HG03108 (cell line): ENCODE results near the gene AIG1.

ENCODE experiments used
- ATAC-seq: cut with Tn5 transposase; IDR thresholded peaks from one replicate; pipeline ENCODE4 v1.9.1; 2021; ENCODE audit warnings: moderate library complexity; ENCODE audit not compliant: unreplicated experiment

Gene AIG1

DNA sequence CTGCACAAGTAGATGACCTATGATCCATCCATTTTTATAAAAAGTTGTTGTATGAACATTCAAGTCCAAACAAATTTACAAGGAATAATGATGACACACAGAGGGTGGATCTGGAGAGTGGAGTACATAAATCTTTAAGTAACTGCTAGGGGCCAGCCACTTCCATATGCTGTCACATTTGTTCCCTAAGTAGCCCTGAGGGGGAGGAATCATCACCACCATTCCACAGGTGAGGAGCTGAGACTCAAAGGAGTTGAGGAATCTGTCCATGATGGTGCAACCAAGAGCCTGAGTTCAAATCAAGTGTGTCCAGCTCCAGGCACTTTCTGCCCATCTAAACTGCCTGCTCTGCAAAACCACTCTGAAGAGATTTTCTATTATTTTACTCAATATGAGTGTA is 132.1 kb downstream of the AIG1 start:
- no peak for ATAC-seq

- ATAC-seq: no peak
These were observed 132.9 kb downstream of the AIG1 start for GRCh38 chr6:143193571-143194094.

- ATAC-seq: no peak
These were observed 133.5 kb downstream of the AIG1 start for GRCh38 chr6:143194095-143194589.

GRCh38 chr6:143195349-143195845 is 134.7 kb downstream of the AIG1 start:
- no peak for ATAC-seq

DNA sequence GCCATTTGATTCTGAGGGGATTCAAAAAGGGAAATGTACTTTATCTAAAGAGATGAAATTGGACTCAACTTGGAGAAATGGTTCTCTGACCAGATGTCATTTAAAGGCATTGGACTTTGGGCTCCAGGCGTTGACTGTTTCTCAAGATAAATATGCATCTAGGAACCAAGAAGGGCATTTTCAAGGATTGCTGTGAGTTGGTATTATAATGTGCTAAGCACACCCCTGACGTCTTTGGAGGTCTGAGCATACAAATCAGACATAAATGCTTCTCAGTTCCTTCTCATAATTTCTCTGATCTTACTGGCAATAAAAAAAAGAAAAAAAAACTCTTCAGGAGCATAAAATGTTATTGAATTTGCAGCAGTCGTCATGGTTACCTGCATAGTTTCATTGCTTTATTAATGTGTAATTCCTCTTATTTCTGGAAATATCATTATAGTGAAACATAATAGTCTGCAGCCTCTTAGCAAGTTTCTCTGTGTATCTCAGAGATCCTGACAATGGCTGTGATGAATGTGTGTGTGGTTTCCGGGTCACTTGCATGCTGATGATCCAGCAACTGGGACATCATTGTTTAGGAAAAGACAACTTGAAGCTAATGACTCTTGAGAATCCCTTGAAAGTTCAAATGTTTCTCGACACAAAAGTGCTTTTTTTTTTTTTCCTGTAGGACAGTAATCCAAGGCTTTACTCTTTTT is 136.0 kb downstream of the AIG1 start:
- no peak for ATAC-seq

GRCh38 chr6:143197377-143197776 is 136.7 kb downstream of the AIG1 start:
- ATAC-seq: no peak

DNA sequence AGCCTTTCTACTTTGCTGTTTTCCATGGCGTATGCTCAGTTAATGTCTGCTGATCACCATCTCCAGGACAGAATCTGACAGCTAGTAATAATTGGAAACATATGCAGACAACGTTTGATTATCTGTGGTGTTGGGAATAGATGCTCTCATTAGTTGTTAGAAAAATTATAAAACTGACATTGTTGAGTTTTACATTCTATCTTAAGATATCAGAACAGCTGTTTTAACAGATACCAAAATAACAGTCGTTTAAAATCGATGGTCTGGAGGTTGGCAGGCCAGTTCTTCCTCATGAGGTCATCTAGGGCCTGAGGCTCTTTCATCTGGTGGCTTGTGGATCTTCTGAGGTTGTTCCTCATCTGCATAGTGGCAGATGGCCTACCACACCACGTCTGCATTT is 137.6 kb downstream of the AIG1 start:
- ATAC-seq: no peak

GRCh38 chr6:143199291-143199690 is 138.6 kb downstream of the AIG1 start:
- ATAC-seq: no peak

DNA sequence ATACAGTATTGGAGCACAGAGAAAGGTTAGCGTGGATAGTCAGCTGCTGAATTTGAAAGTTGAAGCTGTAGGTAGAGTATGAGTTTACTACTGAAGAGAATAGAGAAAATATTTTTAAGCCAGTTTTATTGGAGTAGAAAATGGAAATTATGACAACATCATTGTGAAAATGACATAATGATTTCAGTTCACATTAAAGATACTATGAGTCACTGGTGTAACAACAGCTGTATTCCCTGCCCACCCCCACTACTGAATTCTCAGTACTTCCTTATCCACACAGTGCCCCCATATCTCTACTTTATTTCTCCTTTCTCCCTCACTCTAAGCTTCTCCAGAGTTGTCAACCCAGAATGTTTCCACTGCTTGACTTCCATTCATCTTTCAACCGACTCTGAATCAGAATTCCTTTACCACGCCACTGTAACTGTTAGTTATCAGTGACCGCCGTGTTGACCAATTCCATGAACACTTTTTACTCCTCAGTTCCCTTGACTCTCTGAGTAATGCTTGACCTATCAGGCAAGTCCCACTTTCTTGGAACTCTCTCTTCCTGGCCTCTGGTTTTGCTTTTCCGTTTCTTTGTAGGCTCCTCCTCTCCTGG is 139.6 kb downstream of the AIG1 start:
- no peak for ATAC-seq

DNA sequence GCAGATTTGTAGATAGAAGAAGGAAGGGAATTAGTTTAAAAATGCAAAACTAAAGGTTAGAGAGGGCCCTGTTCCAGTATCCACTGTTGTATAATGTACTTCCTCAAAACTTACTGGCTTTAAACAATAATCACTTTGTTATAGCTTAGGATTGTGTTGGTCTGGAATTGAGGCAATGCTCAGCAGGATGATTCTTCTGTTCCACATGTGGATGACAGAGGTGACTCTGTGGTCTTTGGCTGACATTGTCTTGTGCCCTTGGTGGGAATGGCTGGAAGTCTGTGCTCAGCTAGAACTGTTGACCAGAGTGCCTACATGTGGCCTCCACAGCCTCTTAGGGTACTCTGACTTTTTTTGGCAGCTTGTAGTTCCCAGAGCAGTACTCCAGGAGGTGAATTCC is 143.4 kb downstream of the AIG1 start:
- no peak for ATAC-seq

DNA sequence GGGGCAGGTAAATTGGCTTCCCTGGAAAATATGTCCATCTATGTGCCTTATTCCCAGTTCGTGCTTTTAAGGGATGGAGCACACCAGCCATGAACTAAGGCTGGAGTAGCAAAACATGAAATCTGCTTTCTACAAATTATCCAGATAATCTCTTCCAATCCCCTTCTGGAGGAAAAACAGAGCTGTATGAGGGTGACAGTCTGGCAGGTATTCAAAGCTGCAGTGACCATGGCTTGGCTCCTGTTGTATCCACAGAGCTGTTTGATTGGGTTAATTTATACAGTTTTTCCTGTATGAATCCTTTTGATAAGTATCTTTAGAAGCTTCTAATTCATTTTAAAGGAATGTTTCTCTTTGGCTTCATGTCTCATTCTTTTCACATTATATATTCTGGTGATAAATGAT is 144.4 kb downstream of the AIG1 start:
- ATAC-seq: no peak

DNA sequence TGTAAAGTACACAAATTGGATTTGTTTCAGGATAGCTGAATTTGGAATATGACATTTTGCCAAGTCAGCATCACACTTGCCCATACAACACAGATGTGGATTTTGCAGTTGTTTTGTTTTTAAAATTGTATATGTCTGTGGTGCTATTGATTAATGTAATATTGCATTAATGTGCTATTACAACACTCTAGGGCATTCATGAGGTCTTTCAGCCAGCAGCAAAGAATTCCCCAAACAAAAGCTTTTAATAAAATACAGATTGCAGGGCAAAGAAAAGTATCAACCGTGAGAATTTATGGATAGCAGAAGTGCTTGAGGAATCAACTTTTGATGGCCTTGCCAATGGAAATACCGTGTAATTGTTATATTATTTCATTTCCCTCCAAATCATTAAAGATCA is 144.9 kb downstream of the AIG1 start:
- ATAC-seq: no peak

DNA sequence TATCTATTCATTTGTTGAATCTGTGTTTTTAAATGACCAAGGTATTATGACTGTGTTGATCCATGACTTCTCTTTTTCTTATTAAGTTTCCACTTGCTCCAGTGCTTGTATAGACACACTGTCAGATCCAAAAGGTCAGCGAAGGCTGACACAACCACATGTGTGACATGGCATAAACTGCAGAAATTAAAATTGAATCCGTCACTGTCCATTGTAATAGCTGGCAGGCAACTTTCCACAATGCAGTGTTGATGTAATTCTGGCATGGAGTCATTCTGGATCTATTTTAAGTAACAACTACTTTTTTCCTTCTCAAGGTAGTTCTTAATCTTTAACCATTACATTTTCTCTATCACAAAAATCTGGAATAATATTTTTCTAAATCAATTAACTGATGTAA is 145.3 kb downstream of the AIG1 start:
- ATAC-seq: no peak

- ATAC-seq: no peak
These were observed 145.9 kb downstream of the AIG1 start for GRCh38 chr6:143206550-143206949.

GRCh38 chr6:143210420-143210819 is 149.7 kb downstream of the AIG1 start:
- no peak for ATAC-seq

GRCh38 chr6:143213859-143214376 is 153.2 kb downstream of the AIG1 start:
- no peak for ATAC-seq

DNA sequence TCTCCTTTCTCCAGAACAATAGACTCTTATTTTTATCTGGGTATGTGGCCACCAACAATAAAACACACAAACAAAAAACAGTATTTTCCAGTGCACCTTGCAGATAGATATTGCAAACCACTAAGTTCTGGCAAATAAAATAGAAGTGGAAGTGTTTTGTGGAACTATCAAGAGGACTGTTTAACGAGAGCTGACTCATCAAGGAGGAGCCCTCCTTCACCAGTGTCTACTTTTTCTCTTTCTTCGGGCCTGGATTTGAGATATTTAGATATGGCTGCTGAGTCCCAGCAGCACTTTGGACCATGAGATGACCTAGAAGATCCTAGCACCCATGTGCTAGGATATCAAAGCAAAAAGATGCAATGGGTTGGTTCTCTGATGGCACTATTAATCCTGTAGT is 154.7 kb downstream of the AIG1 start:
- no peak for ATAC-seq

DNA sequence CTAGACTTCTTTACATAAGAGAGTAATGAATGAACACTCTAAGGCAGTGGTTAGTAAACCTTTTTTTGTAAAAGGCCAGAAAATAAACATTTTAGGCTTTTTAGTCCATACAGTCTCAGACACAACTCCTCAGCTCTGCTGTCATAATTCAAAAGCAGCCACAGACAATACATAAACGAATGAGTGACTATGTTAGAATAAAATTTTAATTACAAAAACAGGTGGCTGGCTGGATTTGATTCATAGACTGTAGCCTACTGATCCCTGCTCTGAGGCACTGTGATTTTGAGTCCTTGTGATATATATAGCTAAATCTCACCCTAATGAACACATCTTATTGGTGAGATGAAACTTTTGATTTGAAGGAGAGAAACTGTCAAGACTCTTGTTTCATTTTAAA is 155.1 kb downstream of the AIG1 start:
- ATAC-seq: no peak

GRCh38 chr6:143218233-143218632 is 157.5 kb downstream of the AIG1 start:
- no peak for ATAC-seq

DNA sequence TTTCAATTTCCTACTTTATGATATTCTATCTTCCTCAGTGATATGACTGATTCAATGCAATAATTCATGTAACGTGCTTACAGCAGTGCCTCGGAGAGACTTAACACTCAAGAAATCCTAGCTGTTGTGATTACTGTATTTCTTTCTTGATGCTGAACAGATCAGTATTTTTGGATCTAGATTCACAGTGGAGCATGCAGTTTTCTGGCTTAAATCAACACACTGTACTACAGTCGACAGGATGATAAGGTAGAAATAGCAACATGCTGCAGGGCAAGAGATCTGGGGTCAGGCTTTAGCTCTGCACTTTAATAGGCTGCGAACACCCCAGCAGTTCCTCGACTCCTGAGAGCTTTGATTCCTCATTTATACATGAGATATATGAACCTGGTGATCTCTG is 161.0 kb downstream of the AIG1 start:
- no peak for ATAC-seq

GRCh38 chr6:143222310-143222709 is 161.6 kb downstream of the AIG1 start:
- no peak for ATAC-seq

GRCh38 chr6:143222801-143223231 is 162.1 kb downstream of the AIG1 start:
- ATAC-seq: no peak
